Measurements from ENCODE around the gene IGSF5.

Gene IGSF5

GRCh38 chr21:39834543-39834942, 89.6 kb downstream of the IGSF5 start:
- no peak for DNase-seq (ENCODE audit: low read depth in 2 of 2)
- TF ChIP-seq, protein P1, sequence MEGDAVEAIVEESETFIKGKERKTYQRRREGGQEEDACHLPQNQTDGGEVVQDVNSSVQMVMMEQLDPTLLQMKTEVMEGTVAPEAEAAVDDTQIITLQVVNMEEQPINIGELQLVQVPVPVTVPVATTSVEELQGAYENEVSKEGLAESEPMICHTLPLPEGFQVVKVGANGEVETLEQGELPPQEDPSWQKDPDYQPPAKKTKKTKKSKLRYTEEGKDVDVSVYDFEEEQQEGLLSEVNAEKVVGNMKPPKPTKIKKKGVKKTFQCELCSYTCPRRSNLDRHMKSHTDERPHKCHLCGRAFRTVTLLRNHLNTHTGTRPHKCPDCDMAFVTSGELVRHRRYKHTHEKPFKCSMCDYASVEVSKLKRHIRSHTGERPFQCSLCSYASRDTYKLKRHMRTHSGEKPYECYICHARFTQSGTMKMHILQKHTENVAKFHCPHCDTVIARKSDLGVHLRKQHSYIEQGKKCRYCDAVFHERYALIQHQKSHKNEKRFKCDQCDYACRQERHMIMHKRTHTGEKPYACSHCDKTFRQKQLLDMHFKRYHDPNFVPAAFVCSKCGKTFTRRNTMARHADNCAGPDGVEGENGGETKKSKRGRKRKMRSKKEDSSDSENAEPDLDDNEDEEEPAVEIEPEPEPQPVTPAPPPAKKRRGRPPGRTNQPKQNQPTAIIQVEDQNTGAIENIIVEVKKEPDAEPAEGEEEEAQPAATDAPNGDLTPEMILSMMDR (IDR thresholded peaks at IDR 0.05; ENCODE audit: low read depth, low read length), result no peak
- H3K4me3 ChIP-seq (replicated peaks in 1 of 2; ENCODE audit: low read depth in 2 of 2, low read length in 2 of 2), result no peak overlapping the region

DNA sequence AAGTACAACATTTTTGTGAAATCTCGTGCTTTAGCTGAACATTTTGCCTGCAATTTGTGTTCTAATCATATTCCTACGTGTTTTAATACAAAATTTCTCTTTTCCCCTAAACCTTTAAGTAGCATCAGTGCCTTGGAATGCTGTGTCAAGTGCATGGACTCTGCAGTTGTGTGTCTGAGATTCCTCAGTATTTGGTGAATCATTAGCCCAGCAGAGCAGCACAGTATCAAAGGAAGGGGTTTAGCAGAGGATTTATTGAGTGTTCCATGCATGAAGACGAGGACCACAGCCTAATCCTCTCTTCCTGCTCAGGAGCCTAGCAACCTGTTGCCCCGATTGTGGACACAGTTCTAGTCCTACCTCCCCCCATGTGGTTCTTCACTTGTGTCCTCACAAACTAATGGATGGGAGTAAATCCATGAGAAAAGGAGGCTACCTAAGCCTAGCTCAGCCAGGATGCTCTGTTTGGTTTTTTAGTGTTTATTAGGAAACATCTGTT, 92.9 kb downstream of the IGSF5 start:
- no peak overlapping the region for H3K4me3 ChIP-seq (replicated peaks in 1 of 2; ENCODE audit: low read depth in 2 of 2, low read length in 2 of 2)
- DNase-seq (ENCODE audit: low read depth in 2 of 2), result no peak
- TF ChIP-seq, protein P1 (IDR thresholded peaks at IDR 0.05; ENCODE audit: low read depth, low read length), result no peak

DNA sequence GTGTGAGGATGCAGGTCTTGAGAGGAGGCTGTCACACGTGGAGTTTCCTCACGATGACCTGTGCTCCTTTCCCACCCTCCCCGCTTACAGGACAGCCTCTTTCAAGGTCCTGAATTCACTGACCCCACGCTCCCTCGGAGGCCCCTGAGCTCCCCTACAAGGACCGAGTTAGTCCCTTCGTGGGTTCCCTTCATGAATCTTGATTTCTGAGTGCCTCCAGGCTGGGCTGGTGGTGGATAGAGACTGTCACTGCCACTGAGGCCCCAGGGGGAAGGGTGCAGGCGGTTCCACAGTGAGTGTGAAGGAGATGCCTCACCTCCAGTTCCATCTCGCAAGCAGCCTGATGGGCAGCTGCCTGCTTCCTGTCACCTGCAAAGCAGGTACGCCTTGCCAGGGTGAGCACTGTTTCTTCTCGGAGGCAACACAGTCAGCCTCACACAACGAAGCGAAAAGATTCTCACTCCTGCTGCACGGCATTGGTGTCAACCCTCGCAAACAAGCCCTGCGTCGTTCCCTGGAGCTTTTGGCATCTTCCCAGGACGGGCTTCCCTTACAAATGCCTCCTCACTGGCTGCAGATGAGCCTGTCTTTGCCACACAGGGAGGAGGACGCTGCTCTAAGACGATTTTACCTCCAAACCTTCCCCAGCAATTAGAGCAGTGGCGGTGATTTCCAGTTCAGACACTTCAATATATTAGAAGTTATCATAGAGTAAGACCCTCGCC, 95.6 kb downstream of the IGSF5 start:
- TF ChIP-seq, protein P1 (IDR thresholded peaks at IDR 0.05; ENCODE audit: low read depth, low read length), result no peak
- DNase-seq (ENCODE audit: low read depth in 2 of 2), result no peak
- H3K4me3 ChIP-seq (replicated peaks in 1 of 2; ENCODE audit: low read depth in 2 of 2, low read length in 2 of 2), result no peak overlapping the region

DNA sequence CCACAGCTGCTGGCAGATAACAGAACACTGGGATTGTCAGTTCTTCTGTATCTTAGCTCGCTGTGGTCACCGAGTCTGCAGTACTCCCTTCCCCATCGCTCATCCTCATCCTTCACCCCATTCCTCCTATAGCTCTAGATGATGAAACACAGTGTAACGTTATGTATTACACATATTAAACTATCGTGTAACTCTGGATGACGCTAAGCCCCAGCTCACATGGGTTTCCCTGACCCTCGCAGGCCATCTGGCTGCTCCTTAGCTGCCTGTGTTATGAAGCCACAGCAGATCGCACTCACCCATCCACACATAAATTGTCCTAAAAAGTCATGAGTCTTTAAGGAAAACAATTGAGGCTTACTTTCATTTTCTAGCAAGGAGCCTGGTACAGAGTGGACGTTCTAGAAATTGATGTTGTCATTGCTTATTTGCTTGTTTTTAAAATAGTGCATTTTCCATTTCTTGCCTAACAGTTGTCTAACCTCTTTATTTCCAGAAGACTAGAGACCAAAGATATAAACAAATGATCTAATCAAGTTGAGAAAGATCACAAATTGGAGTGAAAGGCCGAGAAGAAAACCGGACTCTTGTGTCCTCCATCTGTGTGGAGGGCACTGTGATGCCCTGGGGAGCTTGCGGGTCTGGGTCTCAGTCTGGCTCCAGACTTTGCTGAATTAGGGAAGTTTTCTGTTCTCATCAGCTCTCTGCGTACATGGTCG, 97.9 kb downstream of the IGSF5 start:
- DNase-seq (ENCODE audit: low read depth in 2 of 2), result no peak
- H3K4me3 ChIP-seq (replicated peaks in 1 of 2; ENCODE audit: low read depth in 2 of 2, low read length in 2 of 2), result no peak overlapping the region
- TF ChIP-seq, protein P1 (IDR thresholded peaks at IDR 0.05; ENCODE audit: low read depth, low read length), result no peak

DNA sequence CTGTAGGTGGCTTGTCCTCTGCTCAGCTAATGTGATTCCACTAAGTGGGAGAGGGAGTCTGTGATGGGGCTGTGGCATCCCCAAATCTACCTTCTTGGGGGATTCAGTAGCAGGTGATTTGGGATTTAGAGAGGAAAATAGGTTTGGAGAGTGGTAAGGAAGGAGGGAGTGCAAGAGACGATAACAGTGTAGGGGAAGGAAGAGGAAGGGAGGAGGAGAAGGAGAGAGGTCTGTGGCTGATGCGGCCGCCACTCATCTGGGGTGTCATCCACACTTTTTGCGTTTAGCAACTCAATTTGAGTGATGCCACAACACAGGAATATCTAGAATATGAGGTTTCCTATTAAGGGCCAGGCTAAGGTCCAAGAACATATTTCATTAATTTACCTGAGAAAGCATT, 98.5 kb downstream of the IGSF5 start:
- no peak overlapping the region for H3K4me3 ChIP-seq (replicated peaks in 1 of 2; ENCODE audit: low read depth in 2 of 2, low read length in 2 of 2)
- TF ChIP-seq, protein P1 (IDR thresholded peaks at IDR 0.05; ENCODE audit: low read depth, low read length), result no peak
- no peak for DNase-seq (ENCODE audit: low read depth in 2 of 2)

GRCh38 chr21:39843916-39844315, 98.9 kb downstream of the IGSF5 start:
- no peak overlapping the region for H3K4me3 ChIP-seq (replicated peaks in 1 of 2; ENCODE audit: low read depth in 2 of 2, low read length in 2 of 2)
- no peak for DNase-seq (ENCODE audit: low read depth in 2 of 2)
- TF ChIP-seq, protein P1 (IDR thresholded peaks at IDR 0.05; ENCODE audit: low read depth, low read length), result no peak

Measured in cardiac fibroblast (primary cell).